Measurements from ENCODE around the gene SMPD1.

GRCh38 chr11:6431861-6432260 is 41.6 kb downstream of the SMPD1 start:
- TF ChIP-seq CTCF (IDR thresholded peaks at IDR 0.05; ENCODE audit: low read depth, low read length): no peak
- TF ChIP-seq EZH2phosphoT487 (IDR thresholded peaks at IDR 0.05; ENCODE audit: low read depth): no peak

Data from OCI-LY3 (cell line).